K562 (cell line): Measurements from ENCODE around the gene RGS12. TPM values are rescaled to one million over a fixed set of nuclear protein-coding genes. Genes with fewer than 3 reads are reported as not detected.
A peak's percentile ranks its signal among the peaks of the same experiment; 100 is the strongest.

Experiments used
- ATAC-seq: fragments of 200-7000 bp; cut with Tn5 transposase; 3 replicates; pipeline ENCODE4 v1.9.1; 2020; ENCODE audit warnings: moderate library complexity
- BruUV-seq: library from RNA; stranded (reverse); fragments of 400-500 nt; replicated peaks from 2 replicates; lab custom pipeline; 2021; lab: Mats Ljungman, UMichigan
- CTCF ChIA-PET: fragments of 300-600 bp; formaldehyde crosslinking; extraction: SDS; loops from one replicate; lab custom pipeline; 2021; ENCODE audit warnings: low intra/inter-chr PET ratio; lab: Yijun Ruan, JAX
- POLR2A ChIA-PET: fragments of 300-600, 350-650 bp; sonication (Branson Sonifier 250); formaldehyde crosslinking; extraction: SDS; loops from one replicate; lab custom pipeline; 2021; ENCODE audit warnings: antibody characterized with exemption, inconsistent platforms; lab: Yijun Ruan, JAX
- DNase-seq, 4 experiments: peaks; one replicate each; pipeline versions ENCODE4 v3.0.0 to v3.0.0-alpha.2; 2011 to 2018; ENCODE audit warnings: low spot score in 3 of 4, mixed read lengths in 3 of 4; ENCODE audit errors: extremely low read depth in 1 of 4
- FAIRE-seq: peaks from 2 replicates; lab custom pipeline; 2011; peaks lifted over from hg19 to GRCh38; lab: Jason Lieb, UNC
- H2AFZ ChIP-seq: 2 replicates; pipeline ENCODE4 v1.6.0; 2011; ENCODE audit warnings: low read depth, low read length, control low read depth, inconsistent platforms
- H3K27ac ChIP-seq: fragments of 200-600 bp; 3 replicates; pipeline ENCODE4 v1.8.0; 2011; ENCODE audit warnings: low read depth, mild to moderate bottlenecking, control low read depth, inconsistent platforms, low read length, moderate library complexity, mixed read lengths; ENCODE audit errors: extremely low read depth
- H3K27me3 ChIP-seq, 2 experiments: fragments of 300-600 bp in 1 of 2; 2 replicates in 1 of 2; 3 replicates in 1 of 2; pipeline versions ENCODE4 v1.6.0 to v1.8.0; 2011; ENCODE audit warnings: inconsistent platforms in 2 of 2, low read length in 2 of 2, mild to moderate bottlenecking in 1 of 2, mixed read lengths in 1 of 2, moderate library complexity in 1 of 2; ENCODE audit not compliant: control insufficient read depth in 2 of 2, insufficient read depth in 2 of 2
- H3K36me3 ChIP-seq: fragments of 300-600 bp; 3 replicates; pipeline ENCODE4 v1.8.0; 2011; ENCODE audit warnings: mild to moderate bottlenecking, low read length, inconsistent platforms; ENCODE audit not compliant: control insufficient read depth, insufficient read depth
- H3K4me1 ChIP-seq, 2 experiments: fragments of 200-600 bp in 1 of 2; replicated peaks in 1 of 2; 2 replicates in 1 of 2; 3 replicates in 1 of 2; pipeline versions ENCODE4 v1.5.1 to v1.8.0; 2011; ENCODE audit warnings: inconsistent platforms in 2 of 2, low read length in 2 of 2, mild to moderate bottlenecking in 1 of 2, mixed read lengths in 1 of 2, moderate library complexity in 1 of 2; ENCODE audit not compliant: control insufficient read depth in 2 of 2, insufficient read depth in 2 of 2
- H3K4me2 ChIP-seq: 2 replicates; pipeline ENCODE4 v1.6.1; 2011; ENCODE audit warnings: low read length, control low read depth, inconsistent platforms, mixed read lengths; ENCODE audit not compliant: insufficient read depth
- H3K4me3 ChIP-seq: fragments of 200-600 bp; sonication (generic), shearing (Covaris generic); 2 replicates; pipeline ENCODE4 v1.5.1; 2016; ENCODE audit warnings: control low read depth, inconsistent platforms
- H3K79me2 ChIP-seq: fragments of 200-600 bp; 3 replicates; pipeline ENCODE4 v1.8.0; 2011; ENCODE audit warnings: low read length, inconsistent platforms; ENCODE audit not compliant: control insufficient read depth, insufficient read depth
- H3K9ac ChIP-seq, 2 experiments: 2 replicates each; pipeline versions ENCODE4 v1.6.0 to v1.6.1; 2011; ENCODE audit warnings: low read depth in 2 of 2, low read length in 2 of 2, control low read depth in 1 of 2, inconsistent platforms in 1 of 2, mild to moderate bottlenecking in 1 of 2, mixed read lengths in 1 of 2; ENCODE audit not compliant: insufficient read depth in 1 of 2
- H3K9me1 ChIP-seq: one replicate; pipeline ENCODE4 v1.6.0; 2011; ENCODE audit warnings: inconsistent platforms, mild to moderate bottlenecking, low read length, moderate library complexity; ENCODE audit not compliant: control insufficient read depth, insufficient read depth
- H3K9me3 ChIP-seq: replicated peaks from 2 replicates; pipeline ENCODE4 v1.5.1; 2011; ENCODE audit warnings: low read depth, low read length, inconsistent platforms; ENCODE audit not compliant: control insufficient read depth, insufficient read depth
- H4K20me1 ChIP-seq: replicated peaks from 2 replicates; pipeline ENCODE4 v1.6.1; 2011; ENCODE audit warnings: low read length, inconsistent platforms, mixed read lengths; ENCODE audit not compliant: control insufficient read depth, insufficient read depth
- BCOR ChIP-seq: fragments of 450-650 bp; IDR thresholded peaks from 2 replicates; pipeline ENCODE4 v1.6.1; 2016
- SNIP1 ChIP-seq: fragments of 450-650 bp; IDR thresholded peaks from 2 replicates; pipeline ENCODE4 v1.7.1; 2017; ENCODE audit warnings: low read depth, mild to moderate bottlenecking
- ZFP36 ChIP-seq: fragments of 150-350 bp; IDR thresholded peaks from 2 replicates; pipeline ENCODE4 v1.6.1; 2018; ENCODE audit warnings: low read length, low read depth; ENCODE audit not compliant: partially characterized antibody
- ZNF197 ChIP-seq: fragments of 200-800 bp; sonication (Bioruptor generic); IDR thresholded peaks from 2 replicates; pipeline ENCODE4 v1.6.1; 2016; ENCODE audit warnings: low read depth, missing genetic modification characterization, missing compliant biosample characterization
- WGBS: fragments of 100-300 bp; shearing (Covaris generic); methylation state at CpG from one replicate; pipeline ENCODE4 v1.1.6; 2016; ENCODE audit warnings: low coverage, mixed read lengths; ENCODE audit not compliant: insufficient coverage; ENCODE audit errors: missing lambda C conversion rate; 5-methylcytosine and 5-hydroxymethylcytosine counted together
- in situ Hi-C: fragments of 300-500 bp; cut with MboI; formaldehyde crosslinking; loops from 4 replicates; pipeline ENCODE4 v1.15.0; 2018; ENCODE audit warnings: inconsistent platforms, mixed read lengths
- intact Hi-C: fragments of 100-400 bp; cut with micrococcal nuclease; formaldehyde crosslinking; loops from 2 replicates; pipeline ENCODE4 v1.14.2; 2022
- polyA plus RNA-seq, 8 experiments: library from polyadenylated mRNA; depleted of rRNA in 4 of 8; stranded (reverse) in 5 of 8; unstranded in 3 of 8; fragments of >200 nt; fragmentation: Nextera tagmentation in 2 of 8; fragmentation: Illumina TruSeq in 1 of 8; extraction: Ambion mirVana in 2 of 8; extraction: Trizol in 1 of 8; gene quantifications; 2 replicates each; pipeline versions ENCODE4 v1.2.1 to v1.2.3, GENCODE V29; 2011 to 2014; ENCODE audit warnings: inconsistent platforms in 1 of 8, missing spikeins in 1 of 8
- total RNA-seq, 7 experiments: library from RNA; depleted of rRNA in 6 of 7; stranded (reverse); fragments of >200 nt in 6 of 7; fragmentation: Illumina TruSeq in 2 of 7; extraction: Trizol in 2 of 7; gene quantifications; 2 replicates each; pipeline versions ENCODE4 v1.2.1 to v1.2.3, GENCODE V29; 2011 to 2021; ENCODE audit warnings: low replicate concordance in 1 of 7

Gene RGS12
- total and polyA plus RNA-seq, 9 of the 15 experiments (the other 6 are each of a cell fraction or from before 2014, with no cell fraction given), result 0.30 to 8.8 (median 5.5) TPM

GRCh38 chr4:3251691-3252479 lies 40.9 kb upstream of the RGS12 start:
- Histone ChIP-seq H3K4me1 (peaks cover 0 to 62% of the 10 kb centered on the region in 2 experiments; a peak in 2 of 5 replicates), H3K9ac (no peak overlapping the region), H3K4me2 (no peak overlapping the region), H3K27ac (no peak overlapping the region), H3K9me1 (no peaks in the 10 kb centered on the region), H3K4me3 (no peak overlapping the region), H4K20me1 (peaks cover 8% of the 10 kb centered on the region; the same call in 1 of the 2 replicates), H3K79me2 (no peaks in the 10 kb centered on the region), H3K36me3 (no peaks in the 10 kb centered on the region), H3K27me3 (peaks cover 11 to 43% of the 10 kb centered on the region in 2 experiments; a peak in 4 of 5 replicates), H2AFZ (no peak overlapping the region), H3K9me3 (no peaks in the 10 kb centered on the region)
- WGBS, result 29% methylated on average over 11 of the region's 11 CpGs
- peak; percentile 40; the same call in 1 of the 2 replicates for TF ChIP-seq BCOR
- no peak for TF ChIP-seq SNIP1
- no TSS peak for BruUV-seq
- intact Hi-C loops, result no loop called here
- FAIRE-seq (no peak), DNase-seq (no peak), ATAC-seq (no peak)
- in situ Hi-C loops, result no loop called here
- CTCF ChIA-PET, result no interaction called here
- POLR2A ChIA-PET, result interaction anchor here (1.4 kb wide), 1 partner anchor 10 kb away, joined by 3 read pairs; no protein-coding TSS in a partner anchor

- no peak for DNase-seq
- TF ChIP-seq BCOR, result peak; percentile 52
- no peak for TF ChIP-seq ZNF197 (CRISPR knock-in tag)
- TF ChIP-seq ZFP36, result peak; percentile 57
- Histone ChIP-seq H3K9me3 (no peaks in the 10 kb centered on the region), H3K4me2 (no peak overlapping the region), H3K27me3 (peaks cover 17 to 48% of the 10 kb centered on the region in 2 experiments), H3K79me2 (no peaks in the 10 kb centered on the region), H2AFZ (no peak overlapping the region), H4K20me1 (peaks cover 8% of the 10 kb centered on the region; the same call in 1 of the 2 replicates), H3K9ac (no peak overlapping the region), H3K27ac (no peak overlapping the region), H3K36me3 (no peaks in the 10 kb centered on the region), H3K4me3 (no peak overlapping the region), H3K9me1 (no peaks in the 10 kb centered on the region), H3K4me1 (peaks cover 0 to 62% of the 10 kb centered on the region in 2 experiments; a peak in 2 of 5 replicates)
- intact Hi-C loops (no loop called here), in situ Hi-C loops (no loop called here)
- ChIA-PET POLR2A (interaction anchor here (1.4 kb wide), 1 partner anchor 10 kb away, joined by 3 read pairs; no protein-coding TSS in a partner anchor), CTCF (no interaction called here)
- ATAC-seq, result no peak
- BruUV-seq, result no TSS peak
- 32% methylated on average over 3 of the region's 3 CpGs for WGBS
- no peak for FAIRE-seq
Observed at GRCh38 chr4:3252480-3252828, 40.4 kb upstream of the RGS12 start.
